ENCODE results near the gene UPF3A. TPM values are rescaled to one million over a fixed set of nuclear protein-coding genes. Genes with fewer than 3 reads are reported as not detected.

UPF3A gene
- total RNA-seq, 3 donors from 2014 or later (not counting 1 experiment from before 2014, with no cell fraction given), result 37.8 to 66.5 (median 44.7) TPM

- Mint-ChIP-seq H3K4me1 (peaks cover 24 to 31% of the 10 kb centered on the region in 2 donors), H3K27me3 (ENCODE audit: low read depth in 2 of 2) (no peaks in the 10 kb centered on the region), H3K36me3 (no peaks in the 10 kb centered on the region), H3K27ac (peak overlapping the region; percentile 74 to 82), H3K9me3 (no peaks in the 10 kb centered on the region), H3K4me3 (peak overlapping the region; percentile 96)
- no peak for ATAC-seq
- Histone ChIP-seq H3K4me3 (ENCODE audit: low read length) (peak overlapping the region; percentile 66), H3K27me3 (ENCODE audit: control insufficient read depth, insufficient read depth, low read length) (no peaks in the 10 kb centered on the region), H3K36me3 (ENCODE audit: control insufficient read depth, insufficient read depth, low read length) (no peaks in the 10 kb centered on the region), H3K27ac (ENCODE audit: low read length) (peak overlapping the region; percentile 70), H3K4me1 (ENCODE audit: control insufficient read depth, insufficient read depth, low read length) (peaks cover 11% of the 10 kb centered on the region), H3K9me3 (ENCODE audit: control insufficient read depth, insufficient read depth, low read length) (no peaks in the 10 kb centered on the region)
- TF ChIP-seq, protein P1, sequence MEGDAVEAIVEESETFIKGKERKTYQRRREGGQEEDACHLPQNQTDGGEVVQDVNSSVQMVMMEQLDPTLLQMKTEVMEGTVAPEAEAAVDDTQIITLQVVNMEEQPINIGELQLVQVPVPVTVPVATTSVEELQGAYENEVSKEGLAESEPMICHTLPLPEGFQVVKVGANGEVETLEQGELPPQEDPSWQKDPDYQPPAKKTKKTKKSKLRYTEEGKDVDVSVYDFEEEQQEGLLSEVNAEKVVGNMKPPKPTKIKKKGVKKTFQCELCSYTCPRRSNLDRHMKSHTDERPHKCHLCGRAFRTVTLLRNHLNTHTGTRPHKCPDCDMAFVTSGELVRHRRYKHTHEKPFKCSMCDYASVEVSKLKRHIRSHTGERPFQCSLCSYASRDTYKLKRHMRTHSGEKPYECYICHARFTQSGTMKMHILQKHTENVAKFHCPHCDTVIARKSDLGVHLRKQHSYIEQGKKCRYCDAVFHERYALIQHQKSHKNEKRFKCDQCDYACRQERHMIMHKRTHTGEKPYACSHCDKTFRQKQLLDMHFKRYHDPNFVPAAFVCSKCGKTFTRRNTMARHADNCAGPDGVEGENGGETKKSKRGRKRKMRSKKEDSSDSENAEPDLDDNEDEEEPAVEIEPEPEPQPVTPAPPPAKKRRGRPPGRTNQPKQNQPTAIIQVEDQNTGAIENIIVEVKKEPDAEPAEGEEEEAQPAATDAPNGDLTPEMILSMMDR (IDR thresholded peaks at IDR 0.05), result no peak
- DNase-seq, result peak in 1 of 2 donors; percentile 23
- intact Hi-C loops (cut with micrococcal nuclease), result no loop called here
- 80% methylated on average over 17 of the region's 17 CpGs for WGBS (ENCODE audit: insufficient coverage)
Measured at GRCh38 chr13:114313061-114313860, 31.9 kb downstream of the UPF3A start.

GRCh38 chr13:114314074-114314912 is 32.9 kb downstream of the UPF3A start, which contains the start of gene CHAMP1:
Gene CHAMP1 (plus strand): TSS chr13:114314503. CDS start chr13:114323843, 9,340 bp downstream.
- no peaks in the 10 kb centered on the region for H3K36me3 ChIP-seq (ENCODE audit: control insufficient read depth, insufficient read depth, low read length)
- peaks cover 11% of the 10 kb centered on the region for H3K4me1 ChIP-seq (ENCODE audit: control insufficient read depth, insufficient read depth, low read length)
- H3K36me3 Mint-ChIP-seq, result no peaks in the 10 kb centered on the region
- no peaks in the 10 kb centered on the region for H3K9me3 ChIP-seq (ENCODE audit: control insufficient read depth, insufficient read depth, low read length)
- DNase-seq (peak; percentile 71 to 95), ATAC-seq (peak; percentile 89 to 91 (median 91))
- peak within 1 kb of the TSS; percentile 96 for H3K4me3 Mint-ChIP-seq
- TF ChIP-seq, protein P1 (IDR thresholded peaks at IDR 0.05), result no peak
- H3K9me3 Mint-ChIP-seq, result no peaks in the 10 kb centered on the region
- intact Hi-C loops (cut with micrococcal nuclease), result loop anchor here (2.0 kb wide), 1 partner anchor 31 kb away; no protein-coding TSS in a partner anchor
- no peaks in the 10 kb centered on the region for H3K27me3 ChIP-seq (ENCODE audit: control insufficient read depth, insufficient read depth, low read length)
- peak within 1 kb of the TSS; percentile 74 to 82 for H3K27ac Mint-ChIP-seq
- peak within 1 kb of the TSS; percentile 70 for H3K27ac ChIP-seq (ENCODE audit: low read length)
- peak within 1 kb of the TSS; percentile 66 for H3K4me3 ChIP-seq (ENCODE audit: low read length)
- no peaks in the 10 kb centered on the region for H3K27me3 Mint-ChIP-seq (ENCODE audit: low read depth in 2 of 2)
- H3K4me1 Mint-ChIP-seq, result peaks cover 29 to 41% of the 10 kb centered on the region in 2 donors
- WGBS (ENCODE audit: insufficient coverage), result under 1% methylated on average over 107 of the region's 107 CpGs

- DNase-seq, result peak in 1 of 2 donors; percentile 56
- peaks cover 39 to 50% of the 10 kb centered on the region in 2 donors for H3K4me1 Mint-ChIP-seq
- Histone ChIP-seq H3K27me3 (ENCODE audit: control insufficient read depth, insufficient read depth, low read length) (no peaks in the 10 kb centered on the region), H3K27ac (ENCODE audit: low read length) (peak overlapping the region; percentile 53), H3K4me3 (ENCODE audit: low read length) (peak overlapping the region; percentile 66), H3K9me3 (ENCODE audit: control insufficient read depth, insufficient read depth, low read length) (no peaks in the 10 kb centered on the region), H3K36me3 (ENCODE audit: control insufficient read depth, insufficient read depth, low read length) (no peaks in the 10 kb centered on the region), H3K4me1 (ENCODE audit: control insufficient read depth, insufficient read depth, low read length) (peaks cover 11% of the 10 kb centered on the region)
- H3K36me3 Mint-ChIP-seq, result no peaks in the 10 kb centered on the region
- peak overlapping the region; percentile 51 to 77 for H3K27ac Mint-ChIP-seq
- no peak for ATAC-seq
- peak overlapping the region; percentile 89 for H3K4me3 Mint-ChIP-seq
- no peaks in the 10 kb centered on the region for H3K9me3 Mint-ChIP-seq
- no peaks in the 10 kb centered on the region for H3K27me3 Mint-ChIP-seq (ENCODE audit: low read depth in 2 of 2)
- 8% methylated on average over 2 of the region's 7 CpGs for WGBS (ENCODE audit: insufficient coverage)
- intact Hi-C loops (cut with micrococcal nuclease), result loop anchor here (2.0 kb wide), 1 partner anchor 32 kb away; no protein-coding TSS in a partner anchor
- TF ChIP-seq, protein P1 (IDR thresholded peaks at IDR 0.05), result no peak
Measured at GRCh38 chr13:114315074-114315785, 33.8 kb downstream of the UPF3A start.
